Cerebellar cortex (tissue), 1 donor: ENCODE measurements around the gene GBX1.

Source experiments
- DNase-seq: peaks from one replicate; pipeline ENCODE4 v3.0.0-alpha.2; 2015; ENCODE audit warnings: low spot score

Gene GBX1

GRCh38 chr7:151126491-151127137, 40.9 kb downstream of the GBX1 start:
- DNase-seq, result no peak

GRCh38 chr7:151125846-151126481, 41.5 kb downstream of the GBX1 start:
- DNase-seq, result no peak

GRCh38 chr7:151125470-151125845, 42.0 kb downstream of the GBX1 start:
- DNase-seq, result no peak

GRCh38 chr7:151124899-151125399, 42.5 kb downstream of the GBX1 start:
- no peak for DNase-seq

- DNase-seq, result no peak
Measured at GRCh38 chr7:151124481-151124880, 43.0 kb downstream of the GBX1 start.

- DNase-seq, result peak; percentile 92
Measured at GRCh38 chr7:151123822-151124464, 43.6 kb downstream of the GBX1 start.

GRCh38 chr7:151123158-151123821, 44.2 kb downstream of the GBX1 start:
- no peak for DNase-seq

GRCh38 chr7:151122796-151123157, 44.7 kb downstream of the GBX1 start:
- DNase-seq, result no peak

GRCh38 chr7:151122276-151122675, 45.2 kb downstream of the GBX1 start:
- peak; percentile 67 for DNase-seq

- DNase-seq, result no peak
Measured at GRCh38 chr7:151121380-151122170, 45.9 kb downstream of the GBX1 start.

- no peak for DNase-seq
Measured at GRCh38 chr7:151120896-151121295, 46.6 kb downstream of the GBX1 start.

GRCh38 chr7:151119902-151120301, 47.6 kb downstream of the GBX1 start:
- no peak for DNase-seq

GRCh38 chr7:151119055-151119415, 48.5 kb downstream of the GBX1 start:
- no peak for DNase-seq

GRCh38 chr7:151118108-151119054, 49.1 kb downstream of the GBX1 start:
- no peak for DNase-seq

- DNase-seq, result no peak
Measured at GRCh38 chr7:151117565-151117964, 49.9 kb downstream of the GBX1 start.

GRCh38 chr7:151116603-151117440, 50.7 kb downstream of the GBX1 start:
- DNase-seq, result no peak

- no peak for DNase-seq
Measured at GRCh38 chr7:151115836-151116418, 51.6 kb downstream of the GBX1 start.

GRCh38 chr7:151115121-151115835, 52.2 kb downstream of the GBX1 start:
- no peak for DNase-seq
